HAP-1 (cell line): ENCODE measurements around the gene MYO18B.

Source experiments
- DNase-seq, 2 experiments: peaks; one replicate each; pipeline ENCODE4 v3.0.0-alpha.2; 2016 to 2020; ENCODE audit warnings: low spot score in 2 of 2
- H3K27me3 ChIP-seq: fragments of 250-450 bp; sonication (Bioruptor Pico); 2 replicates; pipeline ENCODE4 v1.5.1; 2020; ENCODE audit warnings: low read depth, mild to moderate bottlenecking, moderate library complexity
- H3K36me3 ChIP-seq: fragments of 250-450 bp; sonication (Bioruptor Pico); replicated peaks from 2 replicates; pipeline ENCODE4 v1.5.1; 2020; ENCODE audit warnings: mild to moderate bottlenecking
- H3K4me1 ChIP-seq: fragments of 250-450 bp; sonication (Bioruptor Pico); 2 replicates; pipeline ENCODE4 v1.5.1; 2020; ENCODE audit warnings: mild to moderate bottlenecking
- H3K4me3 ChIP-seq: fragments of 250-450 bp; sonication (Bioruptor Pico); 2 replicates; pipeline ENCODE4 v1.5.1; 2020; ENCODE audit warnings: mild to moderate bottlenecking, moderate library complexity
- H3K9me3 ChIP-seq: fragments of 250-450 bp; sonication (Bioruptor Pico); 2 replicates; pipeline ENCODE4 v1.5.1; 2020; ENCODE audit warnings: mild to moderate bottlenecking, moderate library complexity
- in situ Hi-C: fragments of 300-500 bp; cut with MboI; formaldehyde crosslinking; loops from 3 replicates; pipeline ENCODE4 v1.14.3; 2020; ENCODE audit warnings: low sequenced_read_pairs, inconsistent platforms, mixed read lengths

MYO18B gene

DNA sequence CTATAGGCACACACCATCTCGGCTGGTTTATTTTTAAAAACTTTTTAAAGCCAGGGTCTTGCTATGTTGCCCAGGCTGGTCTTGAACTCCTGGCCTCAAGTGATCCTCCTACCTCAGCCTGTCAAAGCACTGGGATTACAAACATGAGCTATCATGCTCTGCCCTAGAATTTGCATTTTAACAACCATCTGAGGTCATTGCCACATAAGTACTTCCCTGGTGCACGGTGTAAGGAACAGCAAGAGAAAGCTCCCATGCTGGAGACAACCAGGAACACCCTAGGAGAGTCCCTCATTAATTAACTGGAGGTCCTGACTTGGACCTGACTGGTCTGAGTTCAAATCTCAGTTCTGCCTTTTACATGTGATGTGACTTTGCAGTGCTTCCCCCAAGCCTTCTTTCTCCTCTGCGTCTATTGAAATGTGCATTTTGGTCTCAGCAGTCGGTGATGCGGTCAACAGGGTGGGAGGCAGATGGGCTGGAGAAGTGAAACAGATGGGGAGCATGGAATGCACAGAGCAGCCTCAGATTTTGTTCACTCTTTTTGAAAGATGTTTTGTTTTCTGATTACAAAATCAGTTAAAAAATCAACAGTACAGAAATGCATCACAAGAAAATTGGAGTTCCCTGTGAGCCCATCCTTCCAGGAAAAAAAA is 146.5 kb downstream of the MYO18B start:
- H3K36me3 ChIP-seq, result no peaks in the 10 kb centered on the region
- no peaks in the 10 kb centered on the region for H3K9me3 ChIP-seq
- no peak for DNase-seq
- in situ Hi-C loops, result no loop called here
- H3K27me3 ChIP-seq, result 0 out of 2 replicates have a peak, but pooled peaks cover 2% of the 10 kb centered on the region
- H3K4me1 ChIP-seq, result no peaks in the 10 kb centered on the region
- no peak overlapping the region for H3K4me3 ChIP-seq

DNA sequence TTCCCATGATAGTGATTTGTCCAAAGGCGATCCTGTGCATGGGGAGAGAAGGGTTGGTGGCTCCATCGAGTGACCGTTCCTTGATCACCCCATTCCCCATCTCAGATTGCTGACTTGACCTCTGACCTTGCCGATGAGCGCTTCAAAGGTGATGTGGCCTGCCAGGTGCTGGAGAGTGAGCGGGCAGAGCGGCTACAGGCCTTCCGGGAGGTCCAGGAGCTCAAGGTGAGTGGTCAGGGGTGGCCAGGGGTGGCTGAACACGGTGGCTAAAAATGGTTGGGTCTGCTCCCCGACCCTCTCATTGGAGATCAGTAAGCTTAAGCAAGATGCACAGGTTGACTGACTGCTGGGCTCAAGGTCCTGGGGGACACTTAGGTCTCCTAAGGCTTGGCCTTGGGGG is 148.7 kb downstream of the MYO18B start:
- no peak overlapping the region for H3K4me3 ChIP-seq
- no peaks in the 10 kb centered on the region for H3K4me1 ChIP-seq
- H3K9me3 ChIP-seq, result no peaks in the 10 kb centered on the region
- in situ Hi-C loops, result no loop called here
- no peak for DNase-seq
- no peaks in the 10 kb centered on the region for H3K36me3 ChIP-seq
- 0 out of 2 replicates have a peak, but pooled peaks cover 5% of the 10 kb centered on the region for H3K27me3 ChIP-seq

DNA sequence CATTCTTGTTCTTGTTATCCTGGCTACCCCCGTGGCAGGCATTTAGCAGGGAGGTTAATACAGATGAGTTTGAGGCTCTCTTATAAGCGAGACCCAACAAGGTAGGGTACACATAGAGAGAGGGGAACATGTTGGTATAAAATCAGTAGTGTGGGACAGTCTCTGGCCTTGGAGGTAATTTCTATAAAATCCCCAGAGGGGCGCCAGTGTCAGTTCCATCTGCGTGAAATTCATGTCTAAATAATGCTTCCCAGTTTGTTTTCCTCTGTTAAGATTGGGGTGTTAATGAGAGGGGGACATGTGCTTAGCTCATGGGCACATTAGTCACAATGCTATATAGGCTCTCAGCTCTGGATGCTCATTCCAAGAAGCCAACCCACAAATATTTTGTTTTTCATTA is 150.7 kb downstream of the MYO18B start:
- H3K27me3 ChIP-seq, result 0 out of 2 replicates have a peak, but pooled peaks cover 5% of the 10 kb centered on the region
- DNase-seq, result no peak
- H3K36me3 ChIP-seq, result no peaks in the 10 kb centered on the region
- no peaks in the 10 kb centered on the region for H3K9me3 ChIP-seq
- in situ Hi-C loops, result no loop called here
- no peaks in the 10 kb centered on the region for H3K4me1 ChIP-seq
- H3K4me3 ChIP-seq, result no peak overlapping the region

DNA sequence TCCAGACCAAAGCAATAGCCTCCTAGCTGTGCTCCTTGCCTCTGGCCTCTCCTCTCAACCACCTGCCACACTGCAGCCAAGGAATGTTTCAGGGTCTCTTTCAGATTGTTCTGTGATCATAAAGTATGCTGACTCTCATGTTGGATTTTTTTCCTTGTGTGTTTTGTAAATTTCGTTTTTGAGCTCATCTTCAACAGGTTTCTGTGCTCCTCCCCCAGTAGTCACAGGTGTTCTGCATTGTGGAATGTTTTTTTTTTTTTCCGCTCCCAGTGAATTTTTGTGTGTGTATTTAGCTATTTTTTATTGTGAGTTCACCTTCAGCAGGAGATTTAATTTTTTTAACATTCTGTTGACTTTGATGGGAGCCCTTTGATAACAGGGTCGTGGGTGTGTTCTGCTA is 153.7 kb downstream of the MYO18B start:
- in situ Hi-C loops, result no loop called here
- no peaks in the 10 kb centered on the region for H3K36me3 ChIP-seq
- no peaks in the 10 kb centered on the region for H3K9me3 ChIP-seq
- H3K4me3 ChIP-seq, result no peak overlapping the region
- H3K27me3 ChIP-seq, result 0 out of 2 replicates have a peak, but pooled peaks cover 3% of the 10 kb centered on the region
- no peak for DNase-seq
- no peaks in the 10 kb centered on the region for H3K4me1 ChIP-seq

DNA sequence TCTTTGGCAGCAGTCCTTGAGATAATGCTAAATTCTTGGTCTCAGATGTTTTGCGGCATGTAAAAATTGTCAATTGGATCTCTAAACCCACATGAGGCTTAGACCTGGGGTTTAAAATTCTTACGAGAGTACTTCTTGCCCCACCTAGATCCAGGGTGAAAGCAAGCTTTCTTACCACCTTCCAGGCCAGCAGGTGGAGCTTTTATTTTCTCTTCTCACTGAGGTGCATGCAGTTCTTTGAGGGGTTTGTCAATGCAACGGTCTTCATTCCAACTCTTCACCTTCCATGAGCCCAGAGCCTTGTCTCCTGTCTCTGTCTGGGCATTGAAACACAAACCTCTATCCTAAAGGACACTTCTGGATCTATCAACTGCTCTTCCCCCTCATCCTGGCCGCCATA is 154.1 kb downstream of the MYO18B start:
- Histone ChIP-seq H3K4me1 (no peaks in the 10 kb centered on the region), H3K36me3 (no peaks in the 10 kb centered on the region), H3K9me3 (no peaks in the 10 kb centered on the region), H3K27me3 (0 out of 2 replicates have a peak, but pooled peaks cover 3% of the 10 kb centered on the region), H3K4me3 (no peak overlapping the region)
- no peak for DNase-seq
- in situ Hi-C loops, result no loop called here

DNA sequence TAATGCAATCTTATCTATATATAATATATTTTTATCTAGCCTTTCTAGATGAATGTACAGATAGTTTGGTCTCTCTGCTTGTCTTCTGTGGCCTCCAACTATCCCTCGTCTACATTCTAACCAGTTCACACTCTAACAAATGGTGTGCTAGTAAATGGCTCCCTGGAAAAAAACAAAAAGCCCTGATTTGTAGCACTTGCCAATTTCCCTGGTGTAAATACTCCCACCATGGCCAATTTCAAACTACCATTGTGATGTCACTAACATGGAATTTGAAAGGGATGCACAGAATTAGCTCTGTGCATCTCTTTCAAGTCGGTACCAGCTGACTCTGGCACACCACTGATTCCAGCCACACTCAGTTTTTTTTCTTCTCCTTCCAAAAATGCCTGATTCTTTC is 154.6 kb downstream of the MYO18B start:
- Histone ChIP-seq H3K27me3 (0 out of 2 replicates have a peak, but pooled peaks cover 3% of the 10 kb centered on the region), H3K4me3 (no peak overlapping the region), H3K9me3 (no peaks in the 10 kb centered on the region), H3K36me3 (no peaks in the 10 kb centered on the region), H3K4me1 (no peaks in the 10 kb centered on the region)
- in situ Hi-C loops, result no loop called here
- DNase-seq, result no peak

DNA sequence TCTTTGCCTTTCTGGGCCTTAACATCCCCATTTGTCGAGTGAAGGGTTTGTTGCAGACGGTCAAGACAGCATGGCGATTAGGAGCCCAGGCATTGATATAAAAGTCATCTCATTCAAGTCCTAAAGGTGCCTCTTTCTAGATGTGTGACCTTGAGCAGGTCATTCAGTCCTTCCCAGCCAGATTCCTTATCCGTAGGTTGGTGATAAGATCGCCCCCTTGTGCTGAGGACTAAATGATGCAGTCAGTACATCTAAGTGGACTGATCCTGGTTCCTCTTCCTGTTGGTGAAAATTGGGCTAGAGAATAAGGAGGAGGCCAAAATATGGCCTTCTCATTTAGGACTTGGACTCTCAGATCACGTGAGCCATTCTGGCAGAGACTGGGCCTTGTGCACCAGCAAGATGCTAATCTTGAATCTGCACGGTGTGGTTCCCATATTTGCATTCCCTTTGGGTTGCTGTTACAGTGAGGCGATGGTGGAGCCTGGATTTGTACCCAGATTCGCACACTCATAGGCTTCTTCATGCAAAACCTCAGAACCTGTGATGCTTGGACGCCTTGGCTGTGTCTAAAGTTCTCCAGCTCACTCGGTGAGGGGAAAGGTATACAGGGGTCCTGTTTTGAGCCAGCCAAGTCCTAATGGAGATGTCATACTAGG is 156.8 kb downstream of the MYO18B start:
- Histone ChIP-seq H3K4me3 (no peak overlapping the region), H3K36me3 (no peaks in the 10 kb centered on the region), H3K4me1 (no peaks in the 10 kb centered on the region), H3K27me3 (0 out of 2 replicates have a peak, but pooled peaks cover 3% of the 10 kb centered on the region), H3K9me3 (no peaks in the 10 kb centered on the region)
- DNase-seq, result peak in 1 of 2 experiments; percentile 36
- in situ Hi-C loops, result no loop called here

DNA sequence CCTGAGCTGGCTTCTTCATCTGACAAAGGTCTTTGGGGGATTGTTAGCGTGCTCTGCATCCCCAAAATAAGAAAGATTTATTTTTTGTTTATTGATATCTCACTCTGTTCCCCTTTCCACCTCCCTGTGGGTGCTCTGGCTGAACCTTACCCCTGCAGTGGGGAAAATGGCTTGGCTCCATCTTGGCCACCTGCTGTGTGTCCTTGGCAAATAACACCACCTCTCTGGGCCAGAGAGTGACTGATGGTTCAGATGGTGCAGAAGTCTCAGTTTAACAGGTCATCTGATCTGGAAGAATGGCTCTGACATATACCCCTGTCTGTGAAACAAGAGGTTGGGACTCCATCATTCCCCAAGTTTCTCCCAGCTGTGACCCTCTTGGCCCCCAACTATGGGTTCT is 157.6 kb downstream of the MYO18B start:
- Histone ChIP-seq H3K27me3 (no peaks in the 10 kb centered on the region), H3K4me3 (no peak overlapping the region), H3K4me1 (no peaks in the 10 kb centered on the region), H3K36me3 (no peaks in the 10 kb centered on the region), H3K9me3 (no peaks in the 10 kb centered on the region)
- no peak for DNase-seq
- in situ Hi-C loops, result no loop called here

DNA sequence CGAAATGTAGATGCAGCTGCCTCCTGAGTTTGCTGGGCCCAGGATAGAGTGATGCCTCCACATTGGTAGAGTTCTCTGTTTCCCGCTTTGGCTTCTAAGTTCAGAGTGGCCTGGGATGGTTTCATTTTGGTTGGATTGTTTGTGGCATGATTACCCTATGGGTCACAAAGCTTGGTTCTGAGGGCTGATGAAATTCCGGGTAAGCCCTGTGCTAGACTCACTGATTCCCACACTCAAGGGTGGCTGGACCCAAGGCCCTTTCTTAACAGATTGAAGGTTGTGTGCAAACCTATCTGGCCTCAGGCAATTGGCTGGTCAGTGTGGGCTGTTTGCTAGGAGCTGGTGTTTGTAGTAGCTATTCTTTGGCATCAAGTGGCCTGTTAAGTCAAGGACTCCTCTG is 158.4 kb downstream of the MYO18B start:
- DNase-seq, result no peak
- Histone ChIP-seq H3K4me1 (no peaks in the 10 kb centered on the region), H3K36me3 (no peaks in the 10 kb centered on the region), H3K4me3 (no peak overlapping the region), H3K9me3 (no peaks in the 10 kb centered on the region), H3K27me3 (no peaks in the 10 kb centered on the region)
- in situ Hi-C loops, result no loop called here

DNA sequence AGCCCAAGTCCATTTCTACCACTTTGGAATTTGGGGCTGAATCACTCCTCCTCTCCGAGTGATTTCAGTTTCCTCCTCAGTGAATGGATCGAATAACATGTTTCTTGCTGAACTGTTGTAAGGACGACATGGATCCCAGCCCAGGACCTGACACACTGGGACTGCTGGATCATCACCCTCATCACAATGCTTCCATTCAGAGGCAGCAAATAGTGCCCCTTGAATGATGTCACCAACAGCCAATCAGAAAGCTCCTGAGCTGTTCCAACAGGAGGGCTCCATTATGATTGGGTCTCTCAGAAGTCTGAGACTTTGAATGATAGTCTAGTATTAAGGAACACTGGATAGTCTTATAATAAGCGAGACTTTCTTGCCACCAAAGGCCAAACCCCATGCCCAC is 158.9 kb downstream of the MYO18B start:
- Histone ChIP-seq H3K4me3 (no peak overlapping the region), H3K36me3 (no peaks in the 10 kb centered on the region), H3K9me3 (no peaks in the 10 kb centered on the region), H3K27me3 (no peaks in the 10 kb centered on the region), H3K4me1 (no peaks in the 10 kb centered on the region)
- DNase-seq, result peak in 1 of 2 experiments; percentile 11
- in situ Hi-C loops, result no loop called here

DNA sequence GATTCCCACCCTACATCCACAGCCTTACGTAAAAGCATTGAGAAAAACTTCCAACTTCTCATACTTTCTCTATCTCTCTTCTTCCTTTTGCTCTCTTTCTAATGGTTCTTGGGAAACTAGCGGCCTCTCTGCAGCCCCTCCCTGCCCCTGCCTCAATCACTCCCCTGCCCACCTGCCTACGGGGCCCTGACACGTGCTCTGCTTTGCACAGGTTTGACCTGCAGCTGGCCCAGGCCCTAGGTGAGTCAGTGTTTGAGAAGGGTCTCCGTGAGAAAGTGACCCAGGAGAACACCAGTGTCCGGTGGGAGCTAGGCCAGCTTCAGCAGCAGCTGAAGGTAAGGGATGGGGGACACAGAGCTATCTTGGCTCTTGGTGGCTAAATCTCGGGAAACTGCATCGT is 160.4 kb downstream of the MYO18B start:
- Histone ChIP-seq H3K36me3 (no peaks in the 10 kb centered on the region), H3K9me3 (no peaks in the 10 kb centered on the region), H3K4me3 (no peak overlapping the region), H3K27me3 (no peaks in the 10 kb centered on the region), H3K4me1 (no peaks in the 10 kb centered on the region)
- DNase-seq, result no peak
- in situ Hi-C loops, result no loop called here

DNA sequence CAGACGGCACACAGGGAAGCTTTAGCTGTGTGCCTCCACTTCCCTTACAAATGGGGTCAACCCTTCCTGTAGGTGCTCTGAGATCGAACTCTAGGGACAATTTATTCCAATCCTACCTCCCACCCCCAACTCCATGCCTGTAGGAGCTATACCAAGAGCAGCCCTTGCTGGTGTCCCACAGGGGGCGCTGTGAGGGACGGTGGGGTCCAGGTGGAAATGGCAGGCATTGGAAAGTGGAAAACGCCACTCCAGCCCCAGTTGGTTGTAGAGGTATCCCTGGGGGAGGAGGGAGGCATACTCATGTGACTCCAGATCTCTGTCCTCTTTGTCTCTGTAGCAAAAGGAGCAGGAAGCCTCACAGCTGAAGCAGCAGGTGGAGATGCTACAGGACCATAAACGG is 161.3 kb downstream of the MYO18B start:
- Histone ChIP-seq H3K36me3 (no peaks in the 10 kb centered on the region), H3K9me3 (no peaks in the 10 kb centered on the region), H3K4me3 (no peak overlapping the region), H3K4me1 (no peaks in the 10 kb centered on the region), H3K27me3 (no peaks in the 10 kb centered on the region)
- in situ Hi-C loops, result no loop called here
- DNase-seq, result peak in 1 of 2 experiments; percentile 61

DNA sequence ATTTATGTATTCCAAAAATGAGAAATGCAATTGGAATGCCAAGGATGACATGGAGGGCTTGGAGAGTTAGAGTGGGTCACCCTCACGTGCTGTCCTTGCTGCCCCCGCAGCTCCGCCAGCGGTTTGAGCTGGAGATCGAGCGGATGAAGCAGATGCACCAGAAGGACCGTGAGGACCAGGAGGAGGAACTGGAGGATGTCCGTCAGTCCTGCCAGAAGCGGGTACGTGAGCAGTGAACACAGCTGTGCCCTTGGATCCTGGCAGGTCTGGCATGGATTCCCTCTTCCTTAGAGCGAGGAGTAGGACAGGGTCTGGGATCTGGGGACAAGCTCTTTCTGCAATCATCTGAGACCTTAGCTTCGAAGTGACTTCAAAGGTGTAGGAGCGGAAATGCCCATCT is 166.2 kb downstream of the MYO18B start:
- Histone ChIP-seq H3K4me3 (no peak overlapping the region), H3K9me3 (no peaks in the 10 kb centered on the region), H3K36me3 (no peaks in the 10 kb centered on the region), H3K27me3 (peaks cover 15% of the 10 kb centered on the region; the same call in 1 of the 2 replicates), H3K4me1 (no peaks in the 10 kb centered on the region)
- in situ Hi-C loops, result no loop called here
- DNase-seq, result no peak

DNA sequence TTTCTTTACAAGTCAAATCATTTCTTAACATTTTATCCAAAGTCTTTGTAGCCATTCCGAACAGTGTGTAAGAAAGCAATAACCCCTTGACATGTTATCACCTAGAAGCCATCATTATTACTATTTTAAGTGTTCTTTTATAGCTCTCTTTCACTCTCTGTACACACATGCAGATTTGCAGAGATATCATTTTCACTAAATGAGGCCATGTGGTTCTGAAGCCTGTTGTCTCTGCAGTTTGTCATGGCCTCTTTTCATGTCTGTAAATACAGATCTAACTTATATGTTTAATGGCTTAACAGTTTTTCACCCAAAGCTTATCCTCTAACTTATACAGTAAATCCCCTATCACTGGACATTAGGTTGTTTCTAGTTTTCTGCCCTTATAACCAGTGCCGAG is 166.8 kb downstream of the MYO18B start:
- Histone ChIP-seq H3K36me3 (no peaks in the 10 kb centered on the region), H3K4me3 (no peak overlapping the region), H3K9me3 (no peaks in the 10 kb centered on the region), H3K4me1 (no peaks in the 10 kb centered on the region), H3K27me3 (peaks cover 19% of the 10 kb centered on the region)
- DNase-seq, result no peak
- in situ Hi-C loops, result no loop called here
